HEK293 (cell line): ENCODE measurements around the gene PNPLA2.

Experiments
- CTCF ChIP-seq: fragments of 450-650 bp; formaldehyde crosslinking; IDR thresholded peaks from 2 replicates; pipeline ENCODE4 v1.5.1; 2016; ENCODE audit warnings: missing biosample characterization, missing genetic modification characterization
- KLF16 ChIP-seq: fragments of 450-650 bp; formaldehyde crosslinking; IDR thresholded peaks from 2 replicates; pipeline ENCODE4 v1.5.1; 2017; ENCODE audit warnings: missing biosample characterization, missing genetic modification characterization
- PATZ1 ChIP-seq: fragments of 450-650 bp; formaldehyde crosslinking; IDR thresholded peaks from 2 replicates; pipeline ENCODE4 v1.5.1; 2016; ENCODE audit warnings: missing biosample characterization, missing genetic modification characterization
- PRDM4 ChIP-seq: fragments of 450-650 bp; formaldehyde crosslinking; IDR thresholded peaks from 2 replicates; pipeline ENCODE4 v1.5.1; 2017; ENCODE audit warnings: missing biosample characterization, missing genetic modification characterization
- SALL2 ChIP-seq: fragments of 450-650 bp; formaldehyde crosslinking; IDR thresholded peaks from 2 replicates; pipeline ENCODE4 v1.5.0; 2017; ENCODE audit warnings: missing biosample characterization, mild to moderate bottlenecking, missing genetic modification characterization, borderline replicate concordance
- SP2 ChIP-seq: fragments of 450-650 bp; formaldehyde crosslinking; IDR thresholded peaks from 2 replicates; pipeline ENCODE4 v1.5.1; 2016; ENCODE audit warnings: missing biosample characterization, missing genetic modification characterization
- ZNF24 ChIP-seq: fragments of 450-650 bp; formaldehyde crosslinking; IDR thresholded peaks from 2 replicates; pipeline ENCODE4 v1.5.1; 2016; ENCODE audit warnings: missing biosample characterization, missing genetic modification characterization
- ZNF530 ChIP-seq: fragments of 450-650 bp; formaldehyde crosslinking; IDR thresholded peaks from 2 replicates; pipeline ENCODE4 v1.5.1; 2016; ENCODE audit warnings: low read depth, missing biosample characterization, missing genetic modification characterization
- ZNF654 ChIP-seq: fragments of 450-650 bp; formaldehyde crosslinking; IDR thresholded peaks from 2 replicates; pipeline ENCODE4 v1.5.1; 2016; ENCODE audit warnings: low read depth, missing biosample characterization, missing genetic modification characterization
- ZNF776 ChIP-seq: fragments of 450-650 bp; formaldehyde crosslinking; IDR thresholded peaks from 2 replicates; pipeline ENCODE4 v1.5.0; 2017; ENCODE audit warnings: missing biosample characterization, missing genetic modification characterization, borderline replicate concordance

DNA sequence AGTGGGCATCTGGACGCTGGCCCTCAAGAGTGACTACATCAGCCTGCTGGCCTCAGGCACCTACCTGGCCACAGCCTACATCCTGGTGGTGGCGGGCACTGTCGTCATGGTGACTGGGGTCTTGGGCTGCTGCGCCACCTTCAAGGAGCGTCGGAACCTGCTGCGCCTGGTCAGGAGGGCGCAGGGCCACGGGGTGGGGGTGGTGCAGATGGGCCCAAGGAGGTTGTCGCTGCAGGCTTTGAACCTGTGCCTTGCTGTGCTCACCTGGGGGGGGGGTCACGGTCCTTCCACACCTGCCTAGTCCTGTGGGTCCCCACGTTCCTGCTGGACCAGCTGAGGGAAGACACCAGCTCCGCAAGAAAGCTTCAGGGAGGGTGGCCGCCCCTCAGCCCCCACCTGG lies 17.6 kb downstream of the PNPLA2 start:
- no peak for TF ChIP-seq CTCF
- TF ChIP-seq PRDM4: no peak
- TF ChIP-seq SALL2 (tag by site-specific recombination): no peak
- TF ChIP-seq KLF16: no peak
- TF ChIP-seq ZNF530: no peak
- no peak for TF ChIP-seq ZNF654 (tag by site-specific recombination)
- no peak for TF ChIP-seq ZNF776 (tag by site-specific recombination)
- no peak for TF ChIP-seq ZNF24 (tag by site-specific recombination)
- TF ChIP-seq PATZ1 (tag by site-specific recombination): no peak
- TF ChIP-seq SP2 (tag by site-specific recombination): no peak
